WI38 (cell line): ENCODE measurements around the gene CLSTN3.
A peak's percentile ranks its signal among the peaks of the same experiment; 100 is the strongest.
"Not testable (repeated sequence)": the region's sequence is repeated elsewhere in the genome, so short reads cannot be mapped to it uniquely, and the experiment has no call there.

Experiments
- H3K4me3 ChIP-seq: 2 replicates; pipeline ENCODE4 v1.5.1; 2011; ENCODE audit warnings: low read depth, mild to moderate bottlenecking, control low read depth, low read length
- CTCF ChIP-seq: IDR thresholded peaks from 2 replicates; pipeline ENCODE4 v1.5.1; 2012; ENCODE audit warnings: low read depth, mild to moderate bottlenecking, control low read depth, low read length

CLSTN3 gene

GRCh38 chr12:7106082-7106481 lies 24.1 kb upstream of the CLSTN3 start:
- H3K4me3 ChIP-seq = no peak overlapping the region
- no peak for TF ChIP-seq CTCF

GRCh38 chr12:7107181-7107580 lies 23.0 kb upstream of the CLSTN3 start:
- not testable (repeated sequence) for H3K4me3 ChIP-seq

- TF ChIP-seq CTCF = no peak
- peak overlapping the region; percentile 64 for H3K4me3 ChIP-seq
These were observed 22.6 kb upstream of the CLSTN3 start for GRCh38 chr12:7107636-7108002.

GRCh38 chr12:7108003-7108795 lies 22.0 kb upstream of the CLSTN3 start:
- H3K4me3 ChIP-seq = peak overlapping the region; percentile 64
- no peak for TF ChIP-seq CTCF

GRCh38 chr12:7108796-7109571 lies 21.2 kb upstream of the CLSTN3 start, which contains the start of gene C1RL:
TSS of gene C1RL (minus strand) at chr12:7109214. CDS start at chr12:7109180, 34 bp downstream.
- TF ChIP-seq CTCF = peak; percentile 95
- H3K4me3 ChIP-seq = peak within 1 kb of the TSS; percentile 64

GRCh38 chr12:7109572-7109920 lies 20.6 kb upstream of the CLSTN3 start:
- TF ChIP-seq CTCF = no peak
- peak overlapping the region; percentile 64 for H3K4me3 ChIP-seq

- no peak overlapping the region for H3K4me3 ChIP-seq
- TF ChIP-seq CTCF = no peak
These were observed 19.5 kb upstream of the CLSTN3 start for GRCh38 chr12:7110661-7111060.
